Sciatic nerve (tissue), 1 donor: Measurements from ENCODE around the gene RNU2-1. TPM values are rescaled to one million over a fixed set of nuclear protein-coding genes. Genes with fewer than 3 reads are reported as not detected.

Experiments
- total RNA-seq: library from RNA; stranded (reverse); fragmentation: NEBNext Ultra II Directional; extraction: Animal tissue kit (Norgen Biotek cat#: 25700); gene quantifications from one replicate; pipeline ENCODE4 v1.2.1, GENCODE V29; 2021
- donor health status: DM: no; HTN: no; CAD: no.

RNU2-1 gene
- total RNA-seq, 1 donor from 2014 or later = 9,260 TPM

Other genes starting within 250 kb of the RNU2-1 start
- gene RPL27, start 235.6 kb downstream of the RNU2-1 start, total RNA-seq = 743 TPM
- gene IFI35, start 227.2 kb downstream of the RNU2-1 start, total RNA-seq = 28.1 TPM
- gene VAT1, start 211.6 kb downstream of the RNU2-1 start, total RNA-seq = 288 TPM
- gene RND2, start 208.7 kb downstream of the RNU2-1 start, total RNA-seq = 3.4 TPM
- gene BRCA1, start 108.6 kb downstream of the RNU2-1 start, total RNA-seq = 8.3 TPM
- gene NBR1, start 62.8 kb downstream of the RNU2-1 start, total RNA-seq = 86.1 TPM
- gene TMEM106A, start 22.1 kb downstream of the RNU2-1 start, total RNA-seq = 25.5 TPM
- 0.62 TPM for gene CCDC200, start 5.4 kb downstream of the RNU2-1 start, total RNA-seq
- 94.0 TPM for gene ARL4D, start 165.0 kb upstream of the RNU2-1 start, total RNA-seq
- gene DHX8, start 250.0 kb upstream of the RNU2-1 start, total RNA-seq = 40.9 TPM